K562 treated with DMSO at 1 percent for 4 hours (cell line): ENCODE results near the gene FAM153A. TPM values are rescaled to one million over a fixed set of nuclear protein-coding genes. Genes with fewer than 3 reads are reported as not detected.

Source experiments
- total RNA-seq: library from RNA; unstranded; fragments of 300-600 nt; gene quantifications from 2 replicates; pipeline ENCODE4 v1.2.3, GENCODE V29; 2022; ENCODE audit not compliant: insufficient read depth

Gene FAM153A
- not detected in 2 replicates for total RNA-seq

DNA sequence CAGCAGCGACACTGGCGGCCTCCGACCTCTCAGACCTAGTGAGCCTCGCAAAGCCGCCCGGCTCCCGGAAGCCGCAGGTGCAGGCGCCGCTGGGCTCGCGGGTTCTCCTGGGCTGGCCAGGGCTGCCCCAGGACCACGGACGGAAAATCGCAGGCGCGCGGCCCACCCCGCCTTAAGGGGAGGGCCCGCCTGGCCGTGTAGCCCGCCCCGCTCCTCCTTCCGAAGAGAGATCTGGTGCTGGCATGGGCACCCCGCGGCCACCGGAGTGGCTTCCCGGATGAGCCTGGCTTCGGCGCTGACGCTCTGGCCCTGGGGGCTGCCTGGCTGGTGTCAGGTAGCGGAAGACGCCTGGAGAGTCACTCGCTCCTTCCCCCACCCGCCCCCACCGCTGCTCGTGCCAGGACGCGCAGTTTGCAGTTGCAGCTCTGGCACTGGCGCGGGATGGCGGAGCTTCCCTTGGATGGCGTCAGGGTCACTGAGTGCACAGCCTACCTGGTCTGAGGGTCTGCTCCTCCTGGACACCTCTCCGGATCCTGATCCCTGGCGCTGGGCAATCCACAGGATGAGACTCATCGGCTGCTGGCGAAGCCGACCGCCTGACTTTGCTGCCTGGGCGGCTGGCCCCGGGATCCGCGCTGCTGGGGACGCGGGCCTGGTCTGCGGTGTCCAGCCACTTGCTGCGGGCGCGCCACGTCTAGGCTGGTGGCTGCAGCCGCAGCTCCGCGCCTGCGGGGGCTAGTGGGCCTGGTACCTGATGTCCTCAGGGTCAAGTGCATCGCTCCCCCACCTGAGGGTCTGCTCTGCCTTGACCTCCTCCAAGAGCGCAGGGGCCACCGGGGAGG is at the start of gene FAM153A:
FAM153A (minus strand) TSS at position 108 of the 842 bp plus-strand sequence.

Other genes starting within 250 kb of the FAM153A start
- 20.5 and 32.3 TPM in 2 replicates for gene FAM193B, start 228.3 kb downstream of the FAM153A start, total RNA-seq
- gene TMED9, start 190.7 kb downstream of the FAM153A start, total RNA-seq: 353 and 384 TPM in 2 replicates
- gene B4GALT7, start 182.8 kb downstream of the FAM153A start, total RNA-seq: 15.8 and 16.2 TPM in 2 replicates
- gene PROP1, start 213.3 kb upstream of the FAM153A start, total RNA-seq: not detected in 2 replicates